Activated CD8-positive, alpha-beta memory T cell treated with anti-CD3 and anti-CD28 coated beads, Interleukin-2, amount 50 U/mL, for 48 hours (primary cell): ENCODE results near the gene NACA2.
"Not testable (repeated sequence)": the region's sequence is repeated elsewhere in the genome, so short reads cannot be mapped to it uniquely, and the experiment has no call there.

Experiments
- DNase-seq: peaks from one replicate; pipeline ENCODE4 v3.0.0-alpha.2; 2020

NACA2 gene

DNA sequence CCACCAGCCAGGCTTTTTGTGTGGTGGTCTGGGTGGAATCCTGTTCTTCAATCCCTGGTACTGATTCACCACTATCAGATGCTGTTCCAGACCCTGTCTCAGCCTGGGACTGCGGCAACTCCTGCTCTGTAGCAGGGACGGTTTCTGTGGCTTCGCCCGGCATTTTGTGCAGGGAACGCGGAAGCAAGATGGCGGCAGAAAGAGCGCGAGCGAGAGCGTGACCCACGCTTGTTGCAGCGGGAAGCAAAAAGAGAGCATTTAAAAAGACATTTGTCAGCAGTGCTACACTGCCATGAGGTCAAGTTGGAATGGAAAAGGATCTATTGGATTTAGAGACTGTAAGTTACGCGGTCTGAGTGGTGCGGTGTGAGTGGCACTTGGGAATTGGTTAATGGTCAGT lies at the start of gene NACA2:
TSS of gene NACA2 (minus strand) at position 202 of the 400 bp plus-strand sequence. CDS start at position 163, 39 bp downstream.
- no peak for DNase-seq

DNA sequence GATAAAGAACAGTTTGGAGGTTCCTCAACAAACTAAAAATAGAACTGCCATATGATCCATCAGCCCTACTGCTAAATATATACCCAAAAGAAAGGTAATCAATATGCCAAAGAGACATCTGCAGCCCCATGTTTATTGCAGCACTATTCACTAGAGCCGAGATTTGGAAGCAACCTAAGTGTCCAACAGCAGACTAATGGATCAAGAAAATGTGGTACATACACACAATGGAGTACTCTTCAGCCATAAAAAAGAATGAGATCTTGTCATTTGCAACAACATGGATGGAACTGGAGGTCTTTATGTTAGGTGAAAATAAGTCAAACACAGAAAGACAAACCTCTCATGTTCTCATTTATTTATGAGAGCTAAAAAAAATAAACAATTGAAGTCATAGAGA lies 48.8 kb upstream of the NACA2 start:
- no peak for DNase-seq

DNA sequence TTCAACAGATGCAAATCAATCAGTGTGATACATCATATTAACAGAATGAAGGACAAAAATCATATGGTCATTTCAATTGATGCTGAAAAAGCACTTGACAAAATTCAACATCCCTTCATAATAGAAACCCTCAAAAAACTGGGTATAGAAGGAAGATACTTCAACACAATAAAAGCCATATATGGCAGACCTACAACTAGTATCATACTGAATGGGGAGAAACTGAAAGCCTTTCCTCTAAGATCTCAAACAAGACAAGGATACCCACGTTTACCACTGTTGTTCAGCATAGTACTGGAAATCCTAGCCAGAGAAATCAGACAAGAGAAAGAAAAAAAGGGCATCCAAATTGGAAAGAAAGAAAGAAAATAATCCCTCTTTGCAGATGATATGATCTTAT lies 47.1 kb upstream of the NACA2 start:
- no peak for DNase-seq

DNA sequence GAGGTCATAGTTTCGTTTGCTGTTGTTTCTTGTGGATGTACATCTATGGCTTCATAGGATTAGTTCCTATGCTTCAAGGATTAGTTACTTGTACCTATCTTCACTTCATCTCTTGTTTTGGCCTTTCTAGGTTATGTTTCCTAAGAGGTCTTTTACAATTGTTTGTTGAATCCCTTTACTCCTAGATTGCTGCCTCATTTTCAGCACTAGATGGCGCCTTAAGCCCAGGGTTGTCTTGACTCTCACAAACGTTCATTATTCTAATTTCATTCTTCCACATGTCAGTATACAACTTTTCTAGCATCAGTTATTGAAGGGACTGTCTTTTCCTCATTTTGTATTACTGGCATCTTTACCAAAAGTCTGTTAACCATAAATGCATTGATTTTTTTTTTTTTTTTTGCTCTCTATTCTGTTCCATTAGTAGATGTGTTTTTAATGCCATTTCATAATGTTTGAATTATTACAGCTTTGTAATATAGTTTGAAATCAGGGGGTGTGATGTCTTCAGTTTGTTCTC lies 45.0 kb upstream of the NACA2 start:
- DNase-seq, result peak; percentile 56

DNA sequence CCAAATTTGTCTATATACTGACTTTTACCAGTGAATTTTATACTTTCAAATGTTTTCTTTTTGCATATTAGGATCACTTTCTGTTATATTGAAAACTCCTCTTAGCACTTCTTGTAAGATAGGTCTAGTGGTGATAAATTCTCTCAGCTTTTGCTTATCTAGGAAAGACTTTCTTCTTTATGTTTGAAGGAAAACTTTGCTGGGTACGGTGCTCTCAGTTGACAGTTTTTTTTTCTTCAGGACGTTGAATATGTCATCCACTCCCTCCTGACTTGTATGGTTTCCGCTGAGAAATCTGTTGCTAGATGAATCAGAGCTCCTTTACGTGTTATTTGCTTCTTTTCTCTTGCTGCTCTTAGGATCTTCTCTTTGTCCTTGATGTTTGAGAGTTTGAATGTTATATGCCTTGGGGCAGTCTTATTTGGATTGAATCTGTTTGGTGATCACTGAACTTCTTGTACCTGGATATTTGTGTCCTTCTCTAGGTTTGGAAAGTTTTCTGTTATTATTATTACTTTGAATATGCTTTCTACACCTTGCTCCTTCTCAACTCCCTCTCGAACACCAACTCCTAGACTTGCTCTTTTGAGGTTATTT lies 44.0 kb upstream of the NACA2 start:
- no peak for DNase-seq

DNA sequence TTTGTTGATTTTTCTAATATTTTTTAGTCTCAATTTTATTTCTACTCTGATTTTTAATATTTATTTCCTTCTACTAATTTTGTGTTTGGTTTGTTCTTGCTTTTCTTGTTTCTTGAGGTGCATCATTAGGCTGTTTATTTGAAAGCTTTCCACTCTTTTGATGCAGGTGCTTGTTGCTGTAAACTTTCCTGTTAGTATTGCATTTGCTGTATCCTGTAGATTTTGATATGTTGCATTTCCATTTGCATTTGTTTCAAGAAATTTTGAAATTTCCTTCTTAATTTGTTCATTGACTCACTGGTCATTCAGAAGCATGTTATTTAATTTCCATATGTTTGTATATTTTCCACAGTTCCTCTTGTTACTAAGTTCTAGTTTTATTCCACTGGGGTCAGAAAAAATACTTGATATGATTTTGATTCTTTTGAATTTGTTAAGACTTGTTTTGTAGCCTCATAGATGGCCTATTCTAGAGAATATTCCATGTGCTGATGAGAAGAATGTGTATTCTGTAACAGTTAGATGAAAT lies 43.1 kb upstream of the NACA2 start:
- no peak for DNase-seq

DNA sequence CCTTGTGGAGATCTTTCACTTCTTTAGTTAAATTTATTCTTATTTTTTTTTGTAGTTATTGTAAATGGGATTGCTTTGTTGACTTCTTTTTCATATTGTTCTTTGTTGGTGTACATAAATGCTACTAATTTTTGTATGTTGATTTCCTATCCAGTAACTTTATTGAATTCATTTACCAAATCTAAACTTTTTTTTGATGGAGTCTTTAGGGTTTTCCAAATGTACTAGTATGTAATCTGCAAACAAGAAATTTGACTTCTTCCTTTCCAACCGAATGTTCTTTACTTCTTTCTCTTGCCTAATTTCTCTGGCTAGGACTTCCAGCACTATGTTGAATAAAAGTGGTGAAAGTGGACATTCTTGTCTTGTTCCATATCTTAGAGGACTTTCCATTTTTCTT lies 41.8 kb upstream of the NACA2 start:
- no peak for DNase-seq

DNA sequence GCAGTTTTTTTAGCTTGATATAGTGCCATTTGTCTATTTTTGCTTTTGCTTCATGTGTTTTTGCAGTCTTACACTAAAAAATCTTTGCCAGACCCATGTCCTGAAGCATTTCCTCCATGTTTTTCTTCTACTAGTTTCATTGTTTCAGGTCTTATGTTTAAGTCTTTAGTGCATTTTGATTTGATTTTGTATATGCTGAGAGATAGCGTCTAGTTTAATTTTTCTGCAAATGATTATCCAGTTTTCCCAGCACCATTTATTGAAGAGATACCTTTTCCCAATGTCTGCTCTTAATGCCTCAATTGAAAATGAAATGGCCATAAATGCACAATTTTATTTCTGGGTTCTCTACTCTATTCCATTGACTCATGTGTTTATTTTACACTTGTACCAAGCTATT lies 40.8 kb upstream of the NACA2 start:
- DNase-seq, result no peak

DNA sequence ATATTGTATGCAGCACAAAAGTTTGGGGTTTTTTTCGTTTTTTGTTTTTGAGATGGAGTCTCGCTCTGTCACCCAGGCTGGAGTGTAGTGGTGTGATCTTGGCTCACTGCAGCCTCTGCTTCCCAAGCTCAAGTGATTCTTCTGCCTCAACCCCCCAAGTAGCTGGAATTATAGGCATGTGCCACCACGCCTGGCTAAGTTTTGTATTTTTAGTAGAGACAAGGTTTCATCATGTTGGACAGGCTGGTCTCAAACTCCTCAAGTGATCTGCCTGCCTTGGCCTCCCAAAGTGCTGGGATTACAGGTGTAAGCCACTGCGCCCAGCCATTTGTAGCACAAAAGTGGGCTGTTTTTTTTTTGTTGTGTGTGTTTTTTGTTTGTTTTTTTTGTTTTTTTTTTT lies 37.1 kb upstream of the NACA2 start:
- not testable (repeated sequence) for DNase-seq

DNA sequence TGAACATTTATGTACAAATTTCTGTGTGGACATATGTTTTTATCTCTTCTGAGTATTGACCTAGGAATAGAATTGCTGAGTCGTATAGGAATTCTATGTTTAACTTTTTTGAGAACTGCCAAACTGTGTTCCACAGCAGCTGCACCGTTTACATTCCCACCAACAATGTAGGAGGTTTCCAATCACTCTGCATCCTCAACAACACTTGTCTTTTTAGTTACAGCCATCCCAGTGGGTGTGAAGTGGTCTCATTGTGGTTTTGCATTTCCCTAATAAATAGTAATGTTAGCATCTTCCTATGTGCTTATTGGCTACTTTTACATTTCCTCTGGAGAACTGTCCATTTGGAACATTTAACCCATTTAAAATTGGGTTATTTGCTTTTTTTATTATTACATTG lies 36.6 kb upstream of the NACA2 start:
- no peak for DNase-seq

DNA sequence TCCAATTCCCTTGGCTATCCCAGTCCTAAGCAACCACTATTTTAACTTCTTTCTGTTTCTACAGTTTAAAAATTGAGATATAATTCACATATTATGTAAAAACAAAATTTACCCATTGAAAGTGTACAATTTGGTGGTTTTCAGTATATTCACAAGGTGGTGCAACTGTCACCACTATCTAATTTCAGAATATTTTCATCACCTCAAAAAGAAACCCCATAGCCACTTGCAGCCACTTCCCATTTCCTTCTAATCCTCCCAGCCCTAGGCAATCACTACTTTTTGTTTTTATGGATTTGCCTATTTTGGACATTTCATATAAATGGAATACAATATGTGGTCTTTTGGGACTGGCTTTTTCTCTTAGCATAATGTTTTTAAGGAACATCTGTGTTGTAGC lies 36.1 kb upstream of the NACA2 start:
- DNase-seq, result no peak

DNA sequence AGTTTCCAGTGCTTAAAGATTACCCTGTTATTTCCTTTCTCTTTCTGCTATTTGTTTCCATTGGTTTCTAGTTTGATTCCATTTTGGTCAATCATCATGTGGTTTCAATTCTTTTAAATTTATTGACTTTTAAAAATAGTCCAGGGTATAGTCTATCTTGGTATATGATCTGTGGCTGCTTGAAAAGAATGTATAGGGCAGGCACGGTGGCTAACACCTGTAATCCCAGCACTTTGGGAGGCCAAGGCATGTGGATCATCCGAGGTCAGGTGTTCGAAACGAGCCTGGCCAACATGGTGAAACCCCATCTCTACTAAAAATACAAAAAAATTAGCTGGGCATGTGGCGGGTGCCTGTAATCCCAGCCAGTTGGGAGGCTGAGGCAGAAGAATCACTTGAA lies 34.5 kb upstream of the NACA2 start:
- DNase-seq, result no peak

DNA sequence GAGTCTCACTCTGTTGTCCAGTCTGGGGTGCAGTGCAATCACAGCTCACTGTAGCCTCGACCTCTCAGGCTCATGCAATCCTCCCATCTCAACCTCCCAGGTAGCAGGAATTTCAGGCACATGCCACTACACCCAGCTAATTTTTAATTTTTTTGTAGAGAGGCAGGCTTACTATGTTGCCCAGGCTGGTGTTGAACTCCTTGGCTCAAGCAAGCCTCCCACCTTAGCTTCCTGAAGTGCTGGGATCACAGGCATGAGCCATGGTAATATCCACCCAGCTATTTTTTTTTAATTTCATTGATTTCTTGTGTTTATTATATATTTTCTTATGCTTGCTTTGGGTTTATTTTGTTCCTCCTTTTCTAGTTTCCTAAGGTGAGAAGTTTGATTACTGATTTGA lies 33.9 kb upstream of the NACA2 start:
- no peak for DNase-seq

DNA sequence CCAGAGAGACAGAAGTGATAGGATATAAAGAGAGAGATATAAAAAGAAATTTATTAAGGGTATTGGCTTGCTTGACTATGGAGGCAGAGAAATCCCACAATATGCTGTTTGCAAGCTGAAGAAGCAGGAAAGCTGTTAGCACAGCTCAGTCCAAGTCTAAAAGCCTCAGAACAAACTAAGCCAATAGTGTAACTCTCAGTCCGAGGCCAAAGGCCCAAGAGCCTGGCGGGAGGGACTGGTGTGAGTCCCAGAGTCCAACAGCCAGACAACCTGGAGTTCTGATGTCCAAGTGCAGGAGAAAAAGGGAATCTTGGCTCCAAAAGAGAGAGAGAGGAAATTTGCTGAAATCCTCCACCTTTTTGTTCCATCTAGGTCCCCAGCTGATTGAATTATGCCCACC lies 30.3 kb upstream of the NACA2 start:
- no peak for DNase-seq

DNA sequence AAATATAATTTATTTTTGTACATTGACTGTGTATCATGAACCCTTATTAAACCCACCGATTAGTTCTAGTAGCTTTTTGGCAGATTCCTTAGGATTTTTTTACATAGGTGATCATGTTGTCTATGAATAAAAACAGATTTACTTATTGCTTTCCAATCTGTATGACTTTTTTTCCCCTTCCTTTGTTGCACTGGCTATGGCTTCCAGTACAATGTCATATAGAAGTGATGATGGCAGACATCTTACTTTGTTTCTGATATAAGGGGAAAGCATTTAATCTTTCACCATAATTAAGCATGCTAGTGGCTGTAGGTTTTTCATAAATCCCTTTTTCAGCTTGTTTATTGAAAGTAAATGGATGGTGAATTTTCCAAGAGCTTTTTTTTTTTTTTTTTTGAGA lies 28.9 kb upstream of the NACA2 start:
- no peak for DNase-seq

DNA sequence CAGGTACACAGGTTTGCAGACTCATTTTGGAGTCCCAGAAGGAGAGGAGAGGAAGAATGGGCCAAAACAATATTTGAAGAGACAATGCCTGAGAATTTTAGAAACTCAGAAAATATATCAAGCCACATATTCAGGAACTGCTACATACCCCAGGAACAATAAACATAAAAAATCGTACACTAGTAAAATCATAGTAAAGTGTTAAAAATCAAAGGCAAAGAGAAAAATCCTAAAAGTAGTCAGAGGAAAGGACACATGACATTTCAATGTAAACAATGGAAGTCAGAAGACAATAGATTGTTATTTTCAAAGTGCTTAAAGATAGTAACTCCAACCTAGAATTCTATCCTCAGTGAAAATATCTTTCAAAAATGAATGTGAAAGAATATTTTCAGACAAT lies 28.5 kb upstream of the NACA2 start:
- no peak for DNase-seq

DNA sequence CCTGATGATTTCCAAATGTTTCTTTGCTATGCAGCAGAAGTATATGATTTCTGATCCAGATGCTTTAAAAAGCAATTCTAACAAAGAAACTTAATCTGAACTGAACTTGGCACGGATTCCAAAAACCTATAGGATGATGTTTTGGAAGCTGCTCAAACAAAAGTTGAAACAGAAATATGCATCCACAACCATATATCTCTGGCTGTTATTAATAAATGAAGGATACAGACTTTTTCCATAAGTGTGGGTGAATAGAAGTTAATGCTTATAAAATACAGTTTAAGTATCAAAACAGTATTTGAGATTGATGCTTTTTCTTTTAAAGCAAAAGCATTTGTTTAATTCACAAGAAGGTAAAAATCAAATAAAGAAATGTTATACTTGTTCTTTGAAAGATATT lies 27.9 kb upstream of the NACA2 start:
- no peak for DNase-seq

DNA sequence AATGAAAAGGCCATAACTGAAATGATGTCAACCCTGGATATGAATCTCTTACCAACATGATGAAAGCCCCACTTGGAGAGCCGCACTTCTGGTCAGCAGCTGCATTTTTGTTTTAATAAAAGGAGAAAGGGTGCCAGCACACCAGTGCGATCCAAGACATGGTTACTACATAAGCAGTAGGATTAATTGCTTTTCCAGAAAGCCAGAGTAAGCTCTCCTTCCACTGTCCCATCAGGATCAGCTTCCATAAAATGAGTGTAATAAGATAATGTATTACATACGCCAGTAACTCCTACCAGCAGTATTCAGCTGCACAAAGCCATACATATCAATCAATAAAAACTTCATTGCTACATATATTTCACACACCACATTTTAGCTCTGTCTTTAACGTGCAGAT lies 26.3 kb upstream of the NACA2 start:
- no peak for DNase-seq

DNA sequence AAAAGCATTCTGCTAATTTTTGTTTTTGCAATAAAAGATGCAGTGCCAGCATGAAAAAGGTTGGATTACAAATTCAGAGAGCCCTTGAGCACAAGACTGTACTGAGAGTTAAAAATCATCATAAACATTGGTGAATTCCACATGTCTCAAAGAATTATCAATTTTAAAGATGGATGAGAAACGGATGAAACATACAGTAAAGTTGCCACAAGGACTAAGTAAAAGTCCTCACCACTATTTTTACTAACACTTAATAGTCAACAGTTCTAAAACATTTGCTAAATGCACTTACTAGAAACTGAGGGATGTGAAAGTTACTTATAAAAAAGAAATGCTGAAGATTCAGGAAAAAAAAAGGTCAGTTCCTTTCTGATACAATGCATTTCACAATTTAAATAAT lies 25.8 kb upstream of the NACA2 start:
- no peak for DNase-seq

DNA sequence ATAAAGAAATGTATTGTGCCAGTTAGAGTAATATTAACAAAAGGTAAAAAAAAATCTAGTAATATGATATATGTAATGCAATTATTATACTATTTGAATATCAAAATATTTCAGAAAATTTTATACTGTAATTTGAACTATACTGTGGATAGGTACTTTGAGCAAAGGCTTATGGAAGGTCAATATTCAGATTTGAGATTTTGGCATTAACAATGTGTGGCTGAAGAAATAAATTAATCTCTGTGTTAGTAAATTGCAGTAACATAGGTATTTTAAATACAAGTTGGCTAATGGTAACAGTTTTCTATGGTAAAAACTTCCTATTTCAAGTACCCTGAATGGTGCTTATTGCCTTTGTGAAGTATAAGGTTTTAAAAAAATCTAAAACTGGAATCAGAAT lies 23.2 kb upstream of the NACA2 start:
- no peak for DNase-seq

DNA sequence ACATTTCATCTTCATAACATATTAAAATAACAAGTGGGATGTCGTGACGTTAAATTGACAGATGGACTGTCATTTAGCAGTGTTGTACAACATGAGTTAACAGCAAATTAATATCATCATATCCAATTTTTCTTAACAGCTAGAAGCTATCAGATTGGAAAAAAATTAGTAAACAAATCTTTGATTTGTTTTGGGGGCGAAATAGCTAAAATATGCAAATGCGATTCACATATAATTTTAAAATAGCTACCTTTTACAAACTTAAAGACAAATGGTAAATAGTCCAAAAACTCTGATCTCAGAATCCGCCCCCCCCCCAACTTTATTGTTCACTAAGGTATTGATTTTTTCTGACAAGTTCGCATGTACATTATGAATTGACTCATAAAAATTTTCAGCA lies 20.3 kb upstream of the NACA2 start:
- DNase-seq, result no peak

DNA sequence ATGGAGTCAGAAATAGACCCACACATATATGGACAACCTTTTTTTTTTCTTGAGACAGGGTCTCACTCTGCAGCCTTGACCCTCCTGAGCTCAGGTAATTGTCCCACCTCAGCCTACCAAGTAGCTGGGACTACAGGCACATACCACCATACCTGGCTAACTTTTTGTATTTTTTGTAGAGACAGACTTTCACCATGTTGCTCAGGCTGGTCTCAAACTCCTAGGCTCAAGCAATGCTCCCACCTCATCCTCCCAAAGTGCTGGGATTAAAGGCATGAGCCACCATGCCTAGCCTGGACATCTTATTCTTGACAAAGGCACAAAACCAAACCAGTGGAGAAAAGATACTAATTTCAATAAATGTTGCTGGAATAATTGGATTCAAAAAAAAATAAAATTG lies 14.7 kb upstream of the NACA2 start:
- DNase-seq, result no peak

DNA sequence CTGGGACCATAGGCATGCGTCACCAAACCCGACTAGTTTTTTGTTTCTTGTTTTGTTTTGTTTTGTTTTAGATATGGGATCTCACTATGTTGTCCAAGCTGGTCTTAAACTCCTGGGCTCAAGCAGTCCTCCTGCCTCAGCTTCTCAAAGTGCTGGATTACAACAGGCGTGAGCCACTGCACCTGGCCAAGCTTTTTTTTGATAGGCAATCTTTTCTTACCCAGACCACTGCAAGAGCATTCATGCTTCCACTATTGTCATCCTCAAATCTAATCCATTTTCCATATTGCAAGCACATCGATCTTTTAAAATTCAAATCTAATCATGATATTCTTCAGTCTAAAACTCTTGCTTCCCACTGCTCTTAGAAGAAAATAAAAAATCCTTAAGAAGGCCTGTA lies 10.3 kb upstream of the NACA2 start:
- DNase-seq, result no peak

DNA sequence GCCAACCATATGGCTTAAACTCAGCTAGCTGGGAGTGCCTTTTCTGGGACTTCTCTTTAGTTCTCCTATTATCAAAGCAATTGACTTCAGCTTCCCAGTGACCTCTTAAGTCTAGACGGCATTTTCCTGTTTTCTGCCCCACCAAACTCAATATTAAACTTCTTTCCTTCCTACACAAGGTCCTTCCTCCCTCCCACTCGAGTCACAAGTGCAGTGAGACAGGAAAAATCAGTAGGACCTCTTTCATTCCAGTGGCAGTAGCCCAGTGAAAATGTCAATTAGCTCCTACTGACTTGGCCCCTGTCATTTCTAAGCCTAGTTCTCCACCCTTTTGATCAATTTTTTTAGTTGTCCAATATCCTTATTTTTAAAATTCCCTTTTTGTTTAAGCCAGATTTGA lies 9.6 kb upstream of the NACA2 start:
- no peak for DNase-seq

DNA sequence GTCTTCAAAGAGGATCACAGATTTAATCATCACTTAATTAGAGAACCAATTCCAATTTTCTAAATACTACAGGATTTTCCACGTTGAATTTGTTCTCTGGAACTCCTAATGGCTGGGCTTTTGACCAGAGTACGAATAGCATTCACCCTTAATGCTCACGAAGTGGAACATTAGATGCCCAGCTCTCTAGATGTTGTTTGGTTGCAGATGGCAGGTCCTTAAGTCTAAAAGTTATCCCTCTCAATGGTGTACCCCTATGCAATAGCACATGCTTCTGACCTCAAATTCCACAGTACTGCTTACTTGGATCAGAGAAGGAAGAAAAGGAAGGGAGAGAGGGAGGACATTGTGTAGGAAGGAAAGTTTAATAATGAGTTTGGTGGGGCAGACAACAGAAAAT lies 8.6 kb upstream of the NACA2 start:
- no peak for DNase-seq
